HG02870 (cell line): Measurements from ENCODE around the gene SLC38A1.
"Not testable (repeated sequence)": the region's sequence is repeated elsewhere in the genome, so short reads cannot be mapped to it uniquely, and the experiment has no call there.

Source experiments
- ATAC-seq: cut with Tn5 transposase; IDR thresholded peaks from one replicate; pipeline ENCODE4 v1.9.1; 2021; ENCODE audit warnings: mild to moderate bottlenecking, moderate library complexity; ENCODE audit not compliant: unreplicated experiment

Gene SLC38A1

DNA sequence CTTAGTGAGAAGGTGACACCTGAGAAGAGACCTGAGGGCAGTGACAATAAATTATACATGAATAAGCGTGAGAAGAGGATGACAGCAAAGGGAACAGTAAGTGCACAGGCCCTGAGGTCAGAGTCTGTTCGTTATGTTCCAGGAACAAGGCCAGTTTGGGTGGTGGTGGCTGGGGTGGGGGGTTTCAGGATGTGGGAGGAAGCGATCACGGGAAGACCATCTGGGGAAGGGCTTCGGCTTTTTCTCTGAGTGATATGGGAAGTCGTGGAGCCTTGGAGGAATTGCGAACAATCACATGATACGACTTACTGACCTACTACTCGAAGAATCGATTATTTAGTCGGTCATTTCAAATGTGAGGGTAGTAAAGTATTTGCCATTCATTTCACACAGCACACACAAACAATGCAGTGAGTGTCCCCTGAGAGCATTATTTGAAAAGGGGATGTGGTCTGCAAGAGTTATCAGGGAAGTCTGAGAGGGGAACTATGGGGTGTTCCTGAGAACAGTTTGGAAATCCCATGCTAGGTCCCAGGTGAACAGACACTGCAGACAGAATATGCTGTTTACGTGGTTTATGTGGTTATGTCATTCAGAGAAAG is 94.7 kb downstream of the SLC38A1 start:
- ATAC-seq: peak; percentile 44

DNA sequence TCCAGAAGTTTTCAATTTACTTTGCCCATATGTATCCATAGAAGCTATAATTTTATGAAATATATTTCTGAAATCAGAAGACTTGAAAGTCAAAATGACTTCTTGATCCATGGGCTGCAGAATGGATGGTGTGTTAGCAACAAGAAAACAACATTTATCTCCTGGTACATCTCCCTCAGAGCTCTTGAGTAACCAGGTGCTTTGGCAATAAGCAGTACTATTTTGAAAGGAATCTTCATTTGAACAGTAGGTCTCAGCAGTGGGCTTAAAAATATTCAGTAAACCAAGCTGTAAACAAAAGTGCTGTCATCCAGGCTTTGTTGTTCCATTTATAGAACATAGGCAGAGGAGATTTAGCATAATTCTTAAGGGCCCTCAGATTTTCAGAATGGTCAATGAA is 100.4 kb downstream of the SLC38A1 start:
- no peak for ATAC-seq

DNA sequence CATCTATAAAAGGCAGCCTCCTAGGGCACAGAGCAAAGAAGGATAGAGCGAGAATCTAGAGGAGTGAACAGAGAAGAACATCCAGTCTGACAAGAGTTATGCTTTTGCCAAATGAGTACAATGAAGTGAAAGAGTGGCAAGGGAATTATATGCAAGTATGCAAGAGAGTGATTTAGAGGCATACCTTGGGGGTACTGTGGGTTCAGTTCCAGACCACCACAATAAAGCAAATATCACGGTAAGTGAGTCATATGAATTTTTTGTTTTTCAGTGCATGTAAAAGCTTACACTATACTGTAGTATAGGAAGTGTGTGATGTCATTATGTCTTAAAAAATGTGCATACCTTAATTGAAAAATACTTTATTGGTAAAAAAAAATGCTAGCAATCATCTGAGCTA is 101.4 kb downstream of the SLC38A1 start:
- no peak for ATAC-seq

DNA sequence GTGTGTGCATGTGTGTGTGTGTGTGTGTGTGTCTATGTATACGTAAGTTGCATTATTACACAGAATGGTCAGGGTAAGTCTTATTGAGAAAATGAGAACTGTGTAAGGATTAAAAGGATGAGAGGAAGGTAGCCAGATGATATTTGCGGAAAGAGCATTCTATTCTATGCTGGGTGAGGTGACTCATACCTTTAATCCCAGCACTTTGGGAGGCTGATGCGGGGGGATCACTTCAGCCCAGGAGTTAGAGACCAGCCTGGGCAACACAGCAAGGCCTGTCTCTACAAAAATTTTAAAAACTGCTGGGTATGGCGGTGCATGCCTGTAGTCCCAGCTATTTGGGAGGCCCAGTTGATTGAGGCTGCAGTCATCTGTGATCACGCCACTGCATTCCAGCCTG is 103.7 kb downstream of the SLC38A1 start:
- no peak for ATAC-seq

DNA sequence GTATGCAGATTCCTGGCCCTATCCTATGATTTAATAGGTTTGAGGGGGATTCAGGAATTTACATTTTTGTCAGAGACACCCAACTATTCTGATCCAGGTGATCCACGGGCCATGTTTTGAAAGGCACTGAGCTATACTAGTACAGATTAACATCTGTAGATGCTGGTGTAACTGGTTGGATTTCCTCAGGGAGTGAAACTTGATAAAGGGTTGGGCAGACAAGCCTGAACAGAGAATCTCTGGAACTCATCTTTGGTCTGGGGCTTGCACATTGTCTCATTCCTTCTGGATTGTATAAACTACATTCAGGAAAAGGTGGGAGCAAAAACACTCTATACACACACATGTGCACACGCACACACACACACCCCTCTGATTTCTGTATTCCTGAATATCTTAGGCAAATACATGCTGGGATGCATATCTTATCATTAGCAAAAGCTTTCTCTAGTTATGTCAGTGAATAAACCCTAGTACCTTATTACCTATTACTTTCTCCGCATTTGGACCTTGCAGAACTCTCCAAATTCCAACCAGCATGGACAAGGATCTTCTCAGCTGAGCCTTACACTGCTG is 104.6 kb downstream of the SLC38A1 start:
- ATAC-seq: no peak

DNA sequence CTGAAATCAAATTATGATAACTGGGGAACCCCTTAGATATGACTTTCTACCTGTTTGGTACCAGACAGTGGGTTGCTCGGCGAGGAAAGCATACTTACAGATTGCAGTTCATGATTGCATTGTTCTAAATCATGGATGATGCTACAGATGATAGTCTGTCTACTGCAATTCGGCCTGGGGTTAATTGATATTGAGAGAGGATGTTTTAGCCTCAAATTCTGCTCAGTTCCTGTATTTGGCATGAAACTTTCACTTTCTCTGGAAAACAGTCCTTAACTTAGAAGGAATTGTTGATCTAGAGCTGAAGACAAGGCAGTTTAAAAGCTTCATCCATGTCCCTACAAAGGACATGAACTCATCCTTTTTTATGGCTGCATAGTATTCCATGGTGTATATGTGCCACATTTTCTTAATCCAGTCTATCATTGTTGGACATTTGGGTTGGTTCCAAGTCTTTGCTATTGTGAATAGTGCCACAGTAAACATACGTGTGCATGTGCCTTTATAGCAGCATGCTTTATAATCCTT is 106.2 kb downstream of the SLC38A1 start:
- not testable (repeated sequence) for ATAC-seq

DNA sequence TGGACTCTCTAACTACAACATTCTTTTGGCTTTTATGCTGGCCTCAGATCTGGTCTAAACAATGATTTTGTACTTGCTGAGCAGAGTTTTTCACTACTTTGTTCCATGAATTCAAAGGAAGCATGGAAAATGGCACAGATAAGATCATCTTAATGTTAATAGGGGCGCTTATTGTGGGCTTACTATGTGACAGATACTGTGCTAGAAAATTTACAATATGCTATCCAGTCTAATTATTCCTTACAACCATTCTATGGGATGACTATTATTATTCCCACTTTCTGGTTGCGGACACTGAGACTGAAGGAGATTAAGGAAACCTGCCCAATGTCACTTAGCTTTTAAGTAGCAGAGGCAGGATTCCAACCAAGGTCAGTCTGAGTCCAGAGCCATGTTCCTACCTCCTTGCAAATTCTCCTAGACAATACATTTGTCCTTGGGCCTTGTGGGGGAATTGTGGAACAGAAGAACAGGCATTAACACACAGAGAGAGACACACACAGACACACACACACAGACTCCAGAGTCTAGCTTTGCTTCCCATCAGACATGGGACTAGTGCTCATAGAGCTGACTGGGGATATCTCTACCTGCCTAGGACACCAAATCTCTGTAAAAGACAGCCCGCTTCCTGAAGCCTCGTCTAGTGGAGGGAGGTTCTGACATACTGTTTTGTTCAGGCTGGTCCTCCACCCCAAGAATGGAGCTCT is 107.7 kb downstream of the SLC38A1 start:
- no peak for ATAC-seq

DNA sequence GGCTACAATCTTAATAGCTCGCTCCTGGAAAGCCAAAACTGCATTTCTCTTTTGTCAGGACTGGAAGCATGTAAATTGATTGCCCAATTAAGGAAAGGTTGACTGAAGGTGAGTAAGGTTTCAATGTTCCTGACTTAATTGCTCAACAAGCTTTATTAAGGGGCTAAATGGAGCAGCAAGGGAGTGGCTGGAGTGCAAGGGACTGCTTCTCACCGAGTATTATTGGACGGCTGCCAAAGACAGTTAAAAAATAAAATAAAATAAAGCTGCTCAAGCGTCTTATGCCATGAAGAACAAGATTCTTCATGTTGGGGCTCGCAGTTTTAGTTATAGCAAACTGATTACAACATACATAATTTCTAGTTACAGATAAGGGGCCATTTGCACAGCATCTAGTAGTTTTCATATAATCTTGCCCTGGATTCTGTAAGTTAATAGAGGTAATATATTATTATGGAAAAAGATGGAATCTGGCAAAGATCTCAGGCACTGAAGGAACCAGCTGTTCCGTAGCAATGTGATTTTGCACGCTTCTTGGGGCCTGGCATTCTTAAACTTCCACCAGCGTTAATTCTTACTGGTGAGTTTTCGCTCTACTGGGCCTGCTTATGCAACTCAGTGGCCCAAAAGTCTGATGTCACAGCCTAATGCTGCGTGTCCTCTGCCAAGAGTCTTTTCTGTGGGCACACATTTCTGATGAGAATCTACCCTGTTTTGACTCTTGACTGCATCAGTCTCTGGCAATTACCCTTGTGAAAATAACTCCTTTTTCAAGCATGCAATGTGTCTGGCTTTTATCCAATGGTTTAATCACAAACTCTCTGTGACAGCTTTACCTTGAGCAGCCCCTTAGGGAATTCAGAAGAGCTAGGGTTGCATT is 108.5 kb downstream of the SLC38A1 start:
- ATAC-seq: no peak

DNA sequence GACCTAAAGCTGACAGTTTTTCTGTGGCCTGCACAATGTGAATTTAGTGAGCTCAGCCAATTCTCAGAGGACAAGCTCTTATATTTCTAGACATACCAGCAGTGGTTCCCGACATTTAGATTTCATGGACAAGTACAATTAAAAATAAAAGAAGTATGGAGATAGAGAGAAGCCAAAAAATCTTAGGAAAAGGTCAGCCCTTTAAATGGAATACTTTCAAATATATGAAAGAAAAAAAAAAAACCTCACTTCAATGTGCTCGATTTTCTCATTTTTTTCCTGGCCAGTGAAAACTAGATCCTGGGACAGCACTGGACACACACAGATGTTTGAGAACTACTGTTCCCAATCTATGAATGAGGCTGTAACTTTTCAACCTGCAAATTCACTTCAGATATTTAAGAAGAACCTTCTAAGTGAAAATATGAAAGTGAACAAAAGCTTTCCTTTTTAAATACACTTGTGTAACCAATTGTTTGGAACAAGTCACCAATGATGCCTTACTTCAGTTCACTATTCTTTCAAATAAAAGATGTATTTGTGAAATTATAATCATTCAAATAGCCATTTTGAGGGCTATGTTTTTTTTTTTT is 109.4 kb downstream of the SLC38A1 start:
- no peak for ATAC-seq

DNA sequence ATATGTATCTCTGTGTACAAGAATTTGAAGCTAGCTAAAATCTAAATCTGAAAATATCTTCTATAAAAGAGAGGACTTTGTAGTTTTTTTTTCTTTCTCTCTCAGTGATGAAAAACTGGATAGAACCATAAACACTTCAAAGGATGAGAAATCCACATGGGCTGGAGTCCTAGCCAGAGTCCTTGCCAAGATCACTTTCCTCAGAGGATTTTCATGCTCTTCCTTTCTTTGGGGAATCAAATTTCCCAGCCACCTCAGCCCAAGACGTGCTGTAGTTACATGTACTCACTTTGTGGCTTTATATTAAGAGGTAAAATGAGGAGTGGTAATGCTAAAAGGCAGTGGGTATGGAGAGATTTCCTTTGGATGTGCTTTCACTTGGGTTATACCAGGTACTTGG is 110.3 kb downstream of the SLC38A1 start:
- ATAC-seq: no peak

DNA sequence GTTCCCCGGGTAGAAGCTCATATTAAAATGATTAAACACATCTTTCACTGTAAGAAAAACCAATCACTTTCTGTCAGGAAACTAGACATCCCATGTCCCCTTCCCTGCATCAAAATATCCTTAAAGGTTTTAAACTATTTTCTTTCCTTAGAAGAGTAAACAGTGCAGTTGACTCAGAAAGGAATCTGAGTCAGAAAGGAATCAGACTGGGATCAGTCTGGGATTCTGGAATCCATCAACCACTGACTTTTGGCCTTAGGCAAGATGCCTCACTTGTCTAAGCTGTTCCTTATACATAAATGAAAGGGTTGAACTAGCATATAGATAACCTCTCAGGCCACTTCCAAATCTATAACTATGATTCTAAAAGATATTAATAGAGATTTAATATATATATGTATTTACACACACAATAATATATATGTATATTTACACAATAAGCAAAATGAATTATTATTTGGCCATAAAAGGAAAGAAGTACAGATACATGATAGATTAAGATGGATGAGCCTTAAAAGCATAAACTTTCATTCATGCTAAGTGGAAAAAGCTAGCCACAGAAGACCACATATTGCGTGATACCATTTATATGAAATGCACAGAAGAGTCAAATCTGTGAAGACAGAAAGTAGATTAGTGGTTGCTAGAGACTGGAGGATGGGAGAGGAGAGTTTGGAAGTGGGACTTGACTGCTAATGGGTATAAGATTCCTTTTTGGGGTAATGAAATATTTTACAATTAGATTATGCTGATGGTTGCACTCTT is 114.4 kb downstream of the SLC38A1 start:
- ATAC-seq: no peak

DNA sequence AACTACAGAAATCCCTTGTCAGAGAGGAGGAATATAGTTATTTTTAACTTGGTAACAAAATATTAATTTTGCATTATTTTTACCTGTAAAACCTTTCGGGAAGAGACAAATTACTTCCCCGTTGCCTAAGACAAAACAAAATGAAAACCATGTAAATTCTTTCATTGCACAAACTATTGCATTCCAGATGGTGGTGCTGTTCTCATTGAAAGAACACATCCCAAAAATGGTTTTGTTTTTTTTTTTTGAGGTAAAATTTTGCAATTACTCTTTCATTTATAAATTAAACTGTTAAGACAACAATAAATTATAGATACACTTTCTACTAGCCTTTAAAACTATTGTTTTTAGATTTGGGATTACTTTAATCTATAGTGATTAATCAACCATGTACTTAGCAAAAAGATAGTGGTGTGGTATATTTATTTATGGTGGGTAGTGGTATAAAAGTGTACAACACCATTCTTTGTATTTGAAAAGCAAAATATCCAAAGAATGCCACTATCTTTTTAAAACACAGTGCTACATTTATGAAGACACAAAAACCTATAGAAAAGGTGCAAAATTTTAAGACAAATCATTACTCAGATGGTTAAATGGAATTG is 115.5 kb downstream of the SLC38A1 start:
- ATAC-seq: no peak

DNA sequence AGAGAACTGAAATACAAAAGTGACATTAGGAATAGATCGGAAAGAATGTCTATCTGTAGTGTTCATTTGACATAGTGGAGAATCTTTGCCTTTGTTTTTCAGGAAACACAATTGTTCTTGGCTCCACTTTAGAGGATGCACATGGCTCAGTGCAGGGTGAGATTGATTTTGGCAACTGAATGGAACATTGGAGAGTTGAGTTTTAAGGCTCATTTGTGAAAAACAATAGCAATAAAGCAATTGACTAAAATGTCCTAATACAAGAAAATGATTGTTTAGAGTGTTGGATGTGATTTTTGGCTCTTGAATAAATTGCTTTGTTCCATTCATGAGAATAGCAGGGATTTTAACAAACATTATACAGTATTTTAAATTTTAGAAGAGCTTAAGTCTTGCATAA is 116.4 kb downstream of the SLC38A1 start:
- no peak for ATAC-seq

DNA sequence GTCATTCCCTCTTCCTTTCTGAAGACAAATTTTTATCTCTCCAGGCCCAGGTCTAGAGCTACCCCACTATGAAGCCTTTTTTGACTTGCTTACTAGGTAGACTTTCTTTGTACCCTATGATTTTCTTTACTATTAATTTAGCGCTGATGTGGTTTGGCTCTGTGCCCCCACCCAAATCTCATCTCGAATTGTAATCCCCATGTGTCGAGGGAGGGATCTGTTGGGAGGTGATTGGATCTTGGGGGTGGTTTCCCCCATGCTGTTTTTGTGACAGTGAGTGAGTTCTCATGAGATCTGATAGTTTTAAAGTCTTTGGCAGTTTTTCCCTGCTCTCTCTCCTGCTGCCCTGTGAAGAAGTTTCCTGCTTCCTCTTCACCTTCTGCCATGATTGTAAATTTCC is 118.1 kb downstream of the SLC38A1 start:
- ATAC-seq: no peak

DNA sequence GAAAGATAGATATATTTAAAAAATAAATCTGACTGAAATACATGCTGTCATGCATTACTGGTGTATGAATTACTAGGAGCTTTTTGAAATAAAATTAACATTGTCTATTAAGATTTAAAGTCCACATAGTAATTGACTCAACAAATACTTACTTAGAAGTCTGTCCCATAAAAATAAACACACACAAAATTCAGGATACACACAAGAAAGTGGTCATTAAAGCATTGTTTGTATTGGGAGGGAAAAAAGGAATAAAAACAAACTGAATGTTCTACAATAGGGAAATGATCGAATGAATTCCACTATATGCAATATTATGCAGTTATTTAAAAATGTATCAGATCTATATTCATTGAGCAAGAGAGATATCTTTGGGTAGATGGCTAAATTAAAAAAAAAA is 118.9 kb downstream of the SLC38A1 start:
- ATAC-seq: no peak

DNA sequence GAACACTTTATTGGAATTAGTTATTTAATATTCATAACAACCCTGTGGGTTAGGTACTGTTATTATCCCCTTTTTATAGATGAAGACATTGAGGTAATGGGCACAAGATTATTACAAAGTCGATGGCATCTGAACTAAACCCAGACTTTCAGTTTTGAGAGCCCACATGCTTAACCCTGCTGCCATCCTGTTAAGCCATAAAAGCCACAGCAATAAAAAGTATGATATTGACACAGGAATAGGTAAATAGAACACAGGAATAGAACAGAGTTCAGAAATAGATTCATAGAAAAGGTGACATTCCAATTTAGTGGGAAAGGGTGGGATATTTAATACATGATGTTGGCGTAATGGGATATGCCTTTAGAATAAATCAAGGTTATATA is 119.8 kb downstream of the SLC38A1 start:
- no peak for ATAC-seq

DNA sequence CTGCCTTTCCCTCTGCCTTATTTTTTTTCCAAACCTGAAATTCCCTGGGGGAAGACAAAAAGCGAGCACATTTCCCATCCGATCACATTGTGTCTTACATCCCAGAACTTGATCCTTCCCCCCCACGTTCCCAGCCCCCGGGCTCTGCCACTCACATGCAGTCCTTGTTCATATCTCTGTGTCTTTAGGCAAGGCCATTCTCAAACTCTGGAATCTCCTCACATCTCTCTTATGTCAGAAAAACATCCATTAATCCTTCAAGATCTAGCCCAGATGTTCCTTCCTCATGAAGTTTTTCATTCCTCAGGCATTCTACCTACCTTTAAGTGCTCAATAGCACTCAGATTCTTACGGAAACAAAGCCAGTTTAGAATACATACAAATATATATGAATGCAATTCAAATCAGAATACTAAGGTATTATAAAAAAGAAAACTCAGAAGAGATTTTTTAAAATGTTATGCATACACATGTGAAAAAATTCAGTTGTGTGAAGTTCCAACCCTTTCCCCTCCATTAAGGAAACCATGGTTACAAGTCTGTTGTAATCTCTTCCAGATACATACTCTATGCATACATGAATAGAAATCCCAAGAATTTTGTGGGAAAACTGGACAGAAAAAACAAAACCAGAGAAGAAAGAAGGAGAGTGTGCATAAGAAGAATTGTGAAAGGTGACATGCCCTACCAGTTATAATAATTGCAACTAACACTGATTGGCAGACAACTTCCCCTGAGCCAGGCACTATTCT is 120.3 kb downstream of the SLC38A1 start:
- ATAC-seq: no peak

DNA sequence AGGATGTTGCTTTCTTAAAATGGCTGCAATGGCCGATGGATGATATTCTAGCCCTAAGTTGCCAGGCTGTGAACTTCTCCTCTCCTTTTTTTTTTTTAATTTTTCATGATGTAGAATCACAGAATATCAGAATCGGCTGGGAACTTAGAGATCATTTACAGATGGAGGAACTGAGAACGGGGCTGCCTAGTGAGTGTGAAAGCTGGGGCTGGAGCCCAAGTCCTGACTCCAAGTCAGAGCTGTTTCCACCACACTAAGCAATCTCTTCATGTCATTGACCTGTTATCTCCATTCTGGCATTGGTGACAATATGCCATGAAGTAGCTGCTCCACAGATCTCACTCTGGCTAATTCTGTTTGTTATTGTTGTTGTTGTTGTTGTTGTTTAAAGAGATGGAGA is 121.7 kb downstream of the SLC38A1 start:
- no peak for ATAC-seq

DNA sequence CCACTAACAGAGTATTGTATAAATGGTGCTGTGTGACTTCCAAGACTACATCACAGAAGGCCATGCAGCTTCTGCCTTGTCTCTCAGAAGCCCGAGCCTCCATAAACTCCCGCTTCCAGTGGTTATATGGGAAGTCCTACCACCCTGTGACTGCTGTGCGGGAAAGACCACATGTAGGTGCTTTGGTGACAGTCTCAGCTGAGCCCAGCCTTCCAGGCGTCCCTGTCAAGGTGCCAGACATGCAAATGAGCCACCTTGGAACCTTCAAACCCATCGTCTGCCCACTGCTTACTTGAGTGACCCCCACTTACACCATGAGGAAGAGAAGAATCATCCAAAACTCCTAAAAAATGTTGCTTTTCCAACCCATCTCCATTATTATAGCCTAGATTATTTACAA is 123.0 kb downstream of the SLC38A1 start:
- ATAC-seq: no peak
